ENCODE data around the gene BLM.

DNA sequence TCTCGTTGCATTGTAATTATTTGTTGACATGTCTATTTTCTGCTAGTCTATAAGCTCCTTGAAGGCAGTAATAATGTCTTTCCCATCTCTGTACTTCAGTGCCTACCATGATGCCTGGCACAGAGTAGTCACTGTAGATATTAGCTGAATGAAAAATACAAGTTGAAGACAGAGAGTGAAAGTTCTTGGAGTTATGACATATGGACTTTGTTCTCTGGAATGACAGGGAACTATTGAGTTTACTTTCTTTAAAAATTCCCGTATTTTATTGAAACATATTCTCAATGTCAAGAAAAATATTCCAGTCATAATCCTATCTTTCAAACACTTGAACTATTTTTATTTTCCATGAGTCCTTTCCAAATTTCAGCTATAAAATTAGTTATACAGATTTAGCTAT is 3.0 kb downstream of the BLM start:
- TF ChIP-seq BHLHE40 (IDR thresholded peaks at IDR 0.05; ENCODE audit: borderline replicate concordance) (no peak), TARDBP (IDR thresholded peaks at IDR 0.05) (no peak), SP1 (IDR thresholded peaks at IDR 0.05) (no peak), ELF4 (IDR thresholded peaks at IDR 0.05) (no peak), L3MBTL2 (conservative IDR thresholded peaks at IDR 0.05) (no peak), ARNT (IDR thresholded peaks at IDR 0.05) (no peak), FOXA1 (IDR thresholded peaks at IDR 0.05) (no peak), ZNF384 (IDR thresholded peaks at IDR 0.05) (no peak), FOXM1 (IDR thresholded peaks at IDR 0.05; ENCODE audit: borderline replicate concordance) (no peak), NFRKB (IDR thresholded peaks at IDR 0.05) (no peak), HDGF (IDR thresholded peaks at IDR 0.05; ENCODE audit: borderline replicate concordance) (no peak)
- TF ChIP-seq, protein P1, sequence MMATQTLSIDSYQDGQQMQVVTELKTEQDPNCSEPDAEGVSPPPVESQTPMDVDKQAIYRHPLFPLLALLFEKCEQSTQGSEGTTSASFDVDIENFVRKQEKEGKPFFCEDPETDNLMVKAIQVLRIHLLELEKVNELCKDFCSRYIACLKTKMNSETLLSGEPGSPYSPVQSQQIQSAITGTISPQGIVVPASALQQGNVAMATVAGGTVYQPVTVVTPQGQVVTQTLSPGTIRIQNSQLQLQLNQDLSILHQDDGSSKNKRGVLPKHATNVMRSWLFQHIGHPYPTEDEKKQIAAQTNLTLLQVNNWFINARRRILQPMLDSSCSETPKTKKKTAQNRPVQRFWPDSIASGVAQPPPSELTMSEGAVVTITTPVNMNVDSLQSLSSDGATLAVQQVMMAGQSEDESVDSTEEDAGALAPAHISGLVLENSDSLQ (IDR thresholded peaks at IDR 0.05): no peak
